Peyer's patch (tissue), 4 donors: Measurements from ENCODE around the gene SRSF5. TPM values are rescaled to one million over a fixed set of nuclear protein-coding genes. Genes with fewer than 3 reads are reported as not detected.
A peak's percentile ranks its signal among the peaks of the same experiment; 100 is the strongest.

Source experiments
- DNase-seq, 3 donors: peaks; one replicate each; pipeline ENCODE4 v3.0.0-alpha.2; 2017 to 2019
- H3K27ac ChIP-seq, 4 donors: fragments of 200-600 bp; sonication (generic); one replicate each; pipeline ENCODE4 v1.5.1; 2016 to 2019
- H3K27me3 ChIP-seq, 2 donors: fragments of 200-600 bp; sonication (generic); one replicate each; pipeline ENCODE4 v1.5.1; 2019
- H3K36me3 ChIP-seq, 3 donors: fragments of 200-600 bp; sonication (generic); one replicate each; pipeline ENCODE4 v1.5.1; 2016 to 2019
- H3K4me1 ChIP-seq, 4 donors: fragments of 200-600 bp; sonication (generic); one replicate each; pipeline ENCODE4 v1.5.1; 2016 to 2019
- H3K4me3 ChIP-seq, 4 donors: fragments of 200-600 bp; sonication (generic); 1 replicate in 3 of 4; 2 replicates in 1 of 4; pipeline ENCODE4 v1.5.1; 2016 to 2019; ENCODE audit warnings: mild to moderate bottlenecking in 1 of 4
- H3K9me3 ChIP-seq, 4 donors: fragments of 200-600 bp; sonication (generic); one replicate each; pipeline ENCODE4 v1.5.1; 2016 to 2019; ENCODE audit warnings: mild to moderate bottlenecking in 1 of 4
- POLR2A ChIP-seq, 2 donors: fragments of 450-650 bp; IDR thresholded peaks; one replicate each; pipeline ENCODE4 v1.5.1; 2017; ENCODE audit warnings: antibody characterized with exemption in 2 of 2, mild to moderate bottlenecking in 2 of 2, moderate library complexity in 2 of 2
- total RNA-seq, 4 donors: library from RNA; depleted of rRNA; stranded (reverse); fragments of >200 nt; gene quantifications; one replicate each; pipeline ENCODE4 v1.1.0, GENCODE V29; 2016
- TF ChIP-seq, protein P1 (sequence below), 6 experiments: fragments of 450-650 bp in 4 of 6; fragments of 200-600 bp in 2 of 6; sonication (generic) in 1 of 6; IDR thresholded peaks; one replicate each; pipeline ENCODE4 v1.5.1; 2017 to 2019; ENCODE audit warnings: antibody characterized with exemption in 6 of 6, mild to moderate bottlenecking in 3 of 6, moderate library complexity in 1 of 6

Gene SRSF5
- total RNA-seq, 4 donors from 2014 or later: 339 to 528 (median 434) TPM

DNA sequence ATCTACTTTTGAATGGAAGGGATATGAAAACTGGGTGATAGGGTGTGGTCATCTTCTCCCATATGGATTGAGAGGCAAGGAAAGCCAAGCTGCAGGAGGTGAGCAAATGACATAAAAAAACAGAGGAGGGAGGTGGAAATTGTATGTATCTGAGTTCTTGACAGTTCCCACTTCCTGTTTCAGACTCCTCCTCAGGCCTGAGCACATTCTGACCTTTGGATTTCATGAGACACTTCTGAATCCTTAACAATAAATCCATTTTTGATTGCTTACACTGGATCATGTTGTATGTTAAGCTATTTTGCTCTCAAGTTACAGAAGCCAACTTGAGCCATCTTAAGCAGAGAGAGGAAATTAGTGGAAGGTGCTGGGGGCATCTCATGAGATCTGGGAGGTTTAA is 11.6 kb upstream of the SRSF5 start:
- no peaks in the 10 kb centered on the region for H3K36me3 ChIP-seq
- TF ChIP-seq POLR2A (IDR thresholded peaks at IDR 0.05): no peak
- TF ChIP-seq, protein P1, sequence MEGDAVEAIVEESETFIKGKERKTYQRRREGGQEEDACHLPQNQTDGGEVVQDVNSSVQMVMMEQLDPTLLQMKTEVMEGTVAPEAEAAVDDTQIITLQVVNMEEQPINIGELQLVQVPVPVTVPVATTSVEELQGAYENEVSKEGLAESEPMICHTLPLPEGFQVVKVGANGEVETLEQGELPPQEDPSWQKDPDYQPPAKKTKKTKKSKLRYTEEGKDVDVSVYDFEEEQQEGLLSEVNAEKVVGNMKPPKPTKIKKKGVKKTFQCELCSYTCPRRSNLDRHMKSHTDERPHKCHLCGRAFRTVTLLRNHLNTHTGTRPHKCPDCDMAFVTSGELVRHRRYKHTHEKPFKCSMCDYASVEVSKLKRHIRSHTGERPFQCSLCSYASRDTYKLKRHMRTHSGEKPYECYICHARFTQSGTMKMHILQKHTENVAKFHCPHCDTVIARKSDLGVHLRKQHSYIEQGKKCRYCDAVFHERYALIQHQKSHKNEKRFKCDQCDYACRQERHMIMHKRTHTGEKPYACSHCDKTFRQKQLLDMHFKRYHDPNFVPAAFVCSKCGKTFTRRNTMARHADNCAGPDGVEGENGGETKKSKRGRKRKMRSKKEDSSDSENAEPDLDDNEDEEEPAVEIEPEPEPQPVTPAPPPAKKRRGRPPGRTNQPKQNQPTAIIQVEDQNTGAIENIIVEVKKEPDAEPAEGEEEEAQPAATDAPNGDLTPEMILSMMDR (IDR thresholded peaks at IDR 0.05): no peak
- H3K27me3 ChIP-seq: no peaks in the 10 kb centered on the region
- DNase-seq: peak in 1 of 3 donors; percentile 62
- H3K4me3 ChIP-seq: no peak overlapping the region
- peak overlapping the region in 3 of 4 donors; percentile 68 to 97 (median 94) for H3K27ac ChIP-seq
- H3K9me3 ChIP-seq: no peaks in the 10 kb centered on the region
- peaks cover 0 to 4% (median 1%) of the 10 kb centered on the region in 4 donors for H3K4me1 ChIP-seq

DNA sequence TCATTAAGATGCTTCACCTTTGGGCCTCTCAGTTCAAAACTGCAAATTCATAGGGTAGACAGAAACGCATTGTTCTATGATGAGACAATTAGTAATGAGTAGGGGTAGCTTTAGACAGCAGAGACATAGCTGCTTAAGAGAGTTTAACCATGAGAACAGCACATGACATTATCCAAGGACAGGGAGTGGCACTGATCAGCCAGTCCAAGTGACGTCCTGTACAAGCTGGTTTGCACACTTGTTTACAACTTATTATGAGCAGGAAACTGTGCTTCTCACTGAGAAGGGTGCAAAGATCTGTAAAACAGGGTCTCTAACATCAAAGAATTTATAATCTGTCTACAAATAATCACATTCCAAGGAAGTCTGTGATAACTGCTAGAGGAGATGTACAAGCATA is 11.2 kb upstream of the SRSF5 start:
- DNase-seq: peak in 1 of 3 donors; percentile 78
- Histone ChIP-seq H3K4me3 (no peak overlapping the region), H3K4me1 (peaks cover 0 to 4% (median 1%) of the 10 kb centered on the region in 4 donors), H3K27me3 (no peaks in the 10 kb centered on the region), H3K9me3 (no peaks in the 10 kb centered on the region), H3K27ac (peak overlapping the region in 3 of 4 donors; percentile 68 to 97 (median 94)), H3K36me3 (no peaks in the 10 kb centered on the region)
- peak in 1 of 2 donors; percentile 24 for TF ChIP-seq POLR2A (IDR thresholded peaks at IDR 0.05)
- TF ChIP-seq, protein P1 (IDR thresholded peaks at IDR 0.05): no peak

DNA sequence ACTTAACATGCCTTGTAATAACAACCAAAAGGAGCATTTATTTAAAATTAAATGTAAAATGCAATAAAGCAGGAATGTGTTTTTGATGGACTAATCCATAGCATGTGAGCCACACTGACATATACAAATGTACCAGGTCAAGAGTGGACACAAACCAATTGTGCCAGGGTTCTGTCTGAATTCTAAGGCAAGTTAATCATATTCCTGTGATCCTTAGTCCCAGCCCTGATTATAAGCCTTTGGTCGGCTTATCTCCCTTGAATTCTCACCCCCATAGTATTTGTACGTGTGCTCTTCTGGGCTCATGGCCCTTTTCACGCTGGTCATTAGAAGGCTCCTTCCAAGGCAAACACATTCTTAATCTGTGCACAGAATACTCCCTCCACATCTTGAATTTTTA is 10.6 kb upstream of the SRSF5 start:
- no peak for DNase-seq
- Histone ChIP-seq H3K9me3 (no peaks in the 10 kb centered on the region), H3K4me1 (peaks cover 0 to 4% (median 1%) of the 10 kb centered on the region in 4 donors), H3K4me3 (no peak overlapping the region), H3K27me3 (no peaks in the 10 kb centered on the region), H3K36me3 (no peaks in the 10 kb centered on the region), H3K27ac (peak overlapping the region in 3 of 4 donors; percentile 54 to 97 (median 94))
- no peak for TF ChIP-seq POLR2A (IDR thresholded peaks at IDR 0.05)
- TF ChIP-seq, protein P1 (IDR thresholded peaks at IDR 0.05): no peak

DNA sequence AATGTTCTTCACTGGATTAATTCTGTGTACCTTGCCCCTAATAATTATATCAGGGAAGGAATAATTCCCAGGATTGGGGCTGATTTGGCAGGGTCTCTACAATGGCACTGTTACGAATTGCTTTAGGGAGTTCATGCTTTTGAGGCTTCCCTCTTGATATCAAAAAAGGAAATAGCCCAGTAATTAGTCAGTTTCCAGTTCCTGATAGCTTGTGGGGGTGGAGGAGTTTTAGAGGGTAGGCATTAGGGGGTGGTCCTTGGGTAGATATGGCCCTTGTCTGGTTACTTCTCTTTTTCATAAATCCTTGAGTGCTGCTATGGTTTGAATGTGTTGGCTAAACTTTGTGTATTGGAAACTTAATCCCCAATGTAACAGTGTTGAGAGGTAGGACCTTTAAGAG is 6.1 kb upstream of the SRSF5 start:
- Histone ChIP-seq H3K27ac (no peak overlapping the region), H3K4me1 (peaks cover 0 to 4% (median under 1%) of the 10 kb centered on the region in 4 donors), H3K36me3 (no peaks in the 10 kb centered on the region), H3K4me3 (no peak overlapping the region), H3K9me3 (no peaks in the 10 kb centered on the region), H3K27me3 (no peaks in the 10 kb centered on the region)
- no peak for TF ChIP-seq POLR2A (IDR thresholded peaks at IDR 0.05)
- TF ChIP-seq, protein P1 (IDR thresholded peaks at IDR 0.05): no peak
- DNase-seq: no peak

DNA sequence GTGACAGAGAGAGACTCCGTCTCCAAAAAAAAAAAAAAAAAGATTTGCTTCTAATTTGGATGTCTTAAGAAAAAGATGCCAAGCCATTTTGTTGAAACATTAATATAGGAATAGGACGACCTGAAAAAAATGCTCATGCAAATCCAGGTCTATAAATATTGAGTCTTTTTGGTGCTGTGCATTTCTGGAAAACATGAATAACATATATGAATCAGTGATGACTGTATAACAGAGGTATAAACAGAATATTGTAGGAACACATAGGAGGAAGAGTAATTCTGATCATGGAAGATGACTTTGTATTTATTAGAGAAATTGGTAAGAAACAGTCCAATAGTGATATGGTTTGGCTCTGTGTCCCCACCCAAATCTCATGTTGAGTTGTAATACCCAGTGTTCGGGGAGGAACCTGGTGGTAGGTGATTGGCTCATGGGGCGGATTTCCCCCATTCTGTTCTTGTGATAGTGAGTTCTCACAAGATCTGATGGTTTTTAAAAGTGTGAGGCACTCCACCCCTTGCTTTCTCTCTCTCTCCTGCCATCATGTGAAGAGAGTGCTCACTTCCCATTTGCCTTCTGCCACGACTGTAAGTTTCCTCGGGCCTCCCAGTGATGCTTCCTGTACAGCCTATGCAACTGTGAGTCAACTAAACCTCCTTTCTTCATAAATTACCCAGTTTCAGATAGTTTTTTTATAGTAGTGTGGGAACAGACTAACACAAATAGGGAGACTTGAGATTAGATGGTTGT is 3.0 kb upstream of the SRSF5 start:
- no peak overlapping the region for H3K4me3 ChIP-seq
- DNase-seq: no peak
- no peaks in the 10 kb centered on the region for H3K27me3 ChIP-seq
- H3K36me3 ChIP-seq: peaks cover 0 to 9% (median 0%) of the 10 kb centered on the region in 3 donors
- H3K9me3 ChIP-seq: no peaks in the 10 kb centered on the region
- TF ChIP-seq, protein P1 (IDR thresholded peaks at IDR 0.05): no peak
- TF ChIP-seq POLR2A (IDR thresholded peaks at IDR 0.05): no peak
- no peak overlapping the region for H3K27ac ChIP-seq
- H3K4me1 ChIP-seq: peaks cover 3 to 16% (median 6%) of the 10 kb centered on the region in 4 donors
